GM21528 (cell line): Measurements from ENCODE around the gene INPP4B.
"Not testable (repeated sequence)": the region's sequence is repeated elsewhere in the genome, so short reads cannot be mapped to it uniquely, and the experiment has no call there.

Experiments used
- ATAC-seq: cut with Tn5 transposase; IDR thresholded peaks from one replicate; pipeline ENCODE4 v1.9.1; 2021; ENCODE audit warnings: mild to moderate bottlenecking, moderate library complexity; ENCODE audit not compliant: unreplicated experiment, low FRiP score

INPP4B gene

DNA sequence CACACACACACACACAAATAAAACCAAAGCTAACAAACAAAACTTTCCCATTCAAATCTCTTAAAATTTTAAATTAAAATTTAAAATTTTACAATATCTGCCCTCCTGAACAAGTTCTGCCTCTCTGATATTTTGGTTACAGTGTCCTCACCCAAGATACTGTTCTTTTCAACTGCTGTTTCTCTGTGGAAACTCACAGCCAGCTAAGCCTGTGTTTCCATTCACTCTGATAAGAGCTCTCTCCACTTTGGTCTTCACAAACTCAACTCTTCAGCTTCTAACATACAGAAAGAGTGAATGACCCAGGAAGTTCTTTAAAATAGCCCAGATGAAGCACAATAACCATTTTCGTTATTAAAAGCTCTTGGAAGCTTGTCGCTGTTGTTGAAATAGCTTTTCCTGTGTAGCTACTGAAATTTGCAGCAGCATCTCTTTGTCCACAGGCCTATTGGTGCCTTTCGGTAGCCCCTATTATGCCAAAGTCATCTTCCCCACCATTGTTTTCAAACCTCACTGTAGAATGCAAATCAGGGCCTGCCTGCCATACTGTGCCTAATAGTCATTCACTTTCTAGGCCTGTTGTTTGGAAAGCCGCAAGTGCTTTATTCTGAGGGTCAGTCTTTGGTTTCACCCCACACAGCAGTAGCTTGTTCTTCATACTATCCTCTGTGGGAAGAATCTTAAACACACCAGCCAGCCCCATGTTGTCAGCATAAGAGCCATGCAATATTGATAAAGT, 19.4 kb downstream of the INPP4B start:
- ATAC-seq, result no peak

DNA sequence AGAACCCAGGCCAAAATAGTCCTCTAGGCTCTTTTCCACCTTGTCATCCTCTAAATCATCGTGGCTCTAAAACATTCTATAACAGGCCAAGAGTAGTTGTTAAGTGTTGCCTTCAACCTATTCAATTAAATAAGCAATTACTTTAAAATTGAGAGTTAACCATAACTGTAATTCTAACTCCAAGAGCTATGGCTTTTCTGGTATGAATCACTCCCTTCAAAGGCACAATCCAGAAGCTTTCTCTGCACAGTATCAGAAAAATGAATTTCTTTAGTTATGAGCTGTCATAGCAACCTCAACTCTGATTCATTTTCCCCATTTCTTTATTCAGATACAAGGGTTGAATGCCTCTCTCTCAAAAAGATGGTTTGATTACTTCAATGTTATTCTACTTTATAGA, 21.7 kb downstream of the INPP4B start:
- no peak for ATAC-seq

DNA sequence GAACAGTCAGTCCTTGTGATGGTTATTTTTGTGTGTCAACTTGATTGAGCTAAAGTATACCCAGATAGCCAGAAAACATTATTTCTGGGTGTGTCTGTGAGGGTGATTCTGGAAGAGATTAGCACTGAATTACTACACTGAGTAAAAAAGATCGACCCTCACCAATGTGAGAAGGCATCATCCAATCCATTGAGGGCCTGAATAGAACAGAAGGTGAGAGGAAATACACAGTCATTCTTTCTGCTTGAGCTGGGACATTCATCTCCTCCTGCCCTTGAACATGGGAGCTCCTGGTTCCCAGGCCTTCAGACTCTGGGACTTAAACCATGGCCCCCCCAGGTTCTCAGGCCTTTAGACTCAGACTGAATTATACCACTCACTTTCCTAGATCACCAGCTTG, 22.3 kb downstream of the INPP4B start:
- no peak for ATAC-seq

DNA sequence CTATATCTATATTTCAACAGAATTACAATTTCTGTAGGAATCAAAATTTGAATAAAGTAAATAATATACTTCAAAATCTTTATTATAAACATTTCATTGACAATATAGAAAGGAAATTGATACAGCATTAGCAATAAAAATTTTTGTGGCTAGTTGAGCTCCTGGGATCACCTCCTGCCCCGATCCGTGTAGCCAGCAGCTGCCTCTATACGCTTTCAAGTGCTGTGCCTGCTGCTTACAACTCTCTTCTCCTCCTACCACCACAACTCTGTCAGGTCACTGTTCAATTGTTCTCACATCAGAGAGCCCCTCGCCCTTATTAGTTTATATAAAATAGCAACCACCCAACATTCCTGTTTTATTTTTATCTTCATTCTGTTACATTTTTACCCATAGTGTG, 27.6 kb downstream of the INPP4B start:
- ATAC-seq, result no peak

DNA sequence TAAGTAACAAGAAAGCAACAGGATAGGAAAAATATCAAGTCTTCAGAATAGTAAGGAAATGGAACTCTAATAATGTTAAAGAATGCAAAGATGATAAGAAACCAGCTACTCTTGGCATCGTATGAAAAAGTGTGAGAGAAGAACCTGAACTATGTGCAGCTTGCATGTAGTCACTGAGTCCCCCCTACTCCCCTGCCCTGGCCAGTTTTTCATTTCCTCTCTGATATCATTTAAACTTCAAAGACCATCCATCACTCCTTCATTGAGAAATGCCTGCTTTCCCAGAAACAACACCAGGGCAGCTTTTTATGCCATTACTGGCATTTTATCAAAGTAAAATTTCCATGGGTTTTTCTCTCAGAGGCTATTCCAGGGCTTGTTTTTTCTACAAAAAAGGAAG, 28.1 kb downstream of the INPP4B start:
- ATAC-seq, result no peak

DNA sequence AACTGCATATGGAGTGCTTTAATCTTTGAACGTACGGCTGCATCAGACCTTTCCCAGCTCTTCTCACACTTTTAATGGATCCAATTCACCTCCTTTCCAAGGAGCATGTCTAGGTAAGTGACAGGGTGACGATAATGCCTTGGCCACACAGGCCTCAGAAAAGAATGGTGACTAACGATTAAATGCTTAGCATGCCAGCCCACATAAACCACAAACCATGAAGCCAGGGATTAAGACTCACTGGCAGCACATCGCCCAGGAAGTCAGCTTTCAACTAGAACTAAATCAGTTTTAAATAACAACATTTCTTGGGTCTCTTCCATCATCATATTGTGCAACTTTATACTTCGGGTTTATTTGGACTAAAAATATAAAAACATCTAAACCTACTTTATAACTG, 28.7 kb downstream of the INPP4B start:
- ATAC-seq, result no peak

DNA sequence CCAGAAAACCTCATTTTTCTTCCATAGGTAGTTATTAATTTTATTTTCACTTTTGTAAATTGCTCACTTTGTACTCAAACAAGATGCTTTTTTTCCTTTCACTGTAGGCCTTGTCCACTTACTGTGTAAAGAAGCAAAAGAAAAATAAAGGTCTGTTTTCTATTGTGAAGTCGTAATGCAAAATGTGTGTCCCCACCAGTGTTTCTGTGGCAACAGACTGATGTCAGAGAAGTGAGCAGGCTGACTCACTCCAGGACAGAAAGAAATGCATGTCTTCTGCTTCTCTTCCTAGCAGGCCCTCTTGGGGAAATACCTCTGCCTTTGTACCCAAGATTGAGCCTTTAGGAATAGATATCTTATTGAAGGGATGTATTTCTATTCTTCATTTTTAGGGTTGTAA, 30.3 kb downstream of the INPP4B start:
- ATAC-seq, result no peak

DNA sequence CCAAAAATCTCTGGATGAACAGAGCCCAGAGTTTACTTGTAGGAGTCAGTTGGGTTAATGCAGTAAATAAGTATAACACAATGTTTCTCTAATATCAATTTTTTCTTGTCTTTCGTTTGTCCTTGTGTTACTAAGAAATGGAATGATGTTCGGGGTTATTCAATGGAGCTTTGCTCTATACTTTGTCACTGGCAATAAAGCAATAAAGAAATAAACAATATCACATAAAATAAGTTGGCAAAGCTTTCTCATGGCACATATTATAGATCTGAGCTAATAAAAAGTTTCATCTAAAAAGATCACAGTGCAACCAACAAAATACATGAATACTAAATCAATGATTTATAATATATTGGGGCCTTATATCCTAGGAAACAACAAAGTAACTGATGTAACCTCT, 32.7 kb downstream of the INPP4B start:
- no peak for ATAC-seq

DNA sequence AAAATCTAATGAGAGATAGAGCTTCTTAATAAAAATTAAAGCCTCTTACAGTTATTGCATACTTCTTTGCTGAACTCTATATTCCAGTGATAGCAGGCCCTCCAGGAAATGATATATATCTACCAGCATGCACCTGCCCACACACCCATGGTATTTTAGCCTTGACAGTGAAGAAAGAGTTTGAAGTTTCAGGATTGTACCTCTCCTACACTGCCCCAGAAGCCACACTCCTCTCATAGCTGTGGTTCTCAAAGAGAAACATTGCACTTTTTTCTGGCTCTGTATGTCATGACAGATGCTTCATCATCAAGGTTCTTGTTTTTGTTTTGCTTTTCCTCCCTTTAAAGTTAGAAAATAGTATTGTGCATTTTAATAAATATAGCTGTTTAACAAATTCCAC, 34.0 kb downstream of the INPP4B start:
- ATAC-seq, result no peak

- ATAC-seq, result no peak
Measured at GRCh38 chr4:142811034-142811433, 35.1 kb downstream of the INPP4B start.

GRCh38 chr4:142809559-142809958, 36.5 kb downstream of the INPP4B start:
- ATAC-seq, result no peak

GRCh38 chr4:142803879-142804278, 42.2 kb downstream of the INPP4B start:
- not testable (repeated sequence) for ATAC-seq

GRCh38 chr4:142801966-142802365, 44.1 kb downstream of the INPP4B start:
- no peak for ATAC-seq

DNA sequence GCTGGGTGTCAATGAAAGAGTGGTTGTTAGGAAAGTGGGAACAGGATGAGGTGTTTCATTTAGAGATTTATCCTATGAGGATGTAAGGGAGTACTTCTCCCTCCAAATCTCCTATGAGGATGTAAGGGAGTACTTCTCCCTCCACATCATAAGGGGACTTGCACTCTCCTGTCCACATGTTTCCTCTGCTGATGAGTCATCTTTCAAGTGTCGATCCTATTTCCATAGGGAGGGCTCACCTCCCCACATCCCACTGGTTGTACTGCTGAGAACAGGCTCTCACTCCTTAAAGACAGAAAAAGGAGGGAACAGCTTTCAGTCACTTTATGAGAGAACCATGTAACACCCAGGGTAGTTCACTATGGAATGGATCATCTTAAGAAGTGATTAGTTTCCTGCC, 65.0 kb downstream of the INPP4B start:
- ATAC-seq, result no peak

- no peak for ATAC-seq
Measured at GRCh38 chr4:142778900-142779299, 67.2 kb downstream of the INPP4B start.

- ATAC-seq, result no peak
Measured at GRCh38 chr4:142778430-142778829, 67.7 kb downstream of the INPP4B start.

DNA sequence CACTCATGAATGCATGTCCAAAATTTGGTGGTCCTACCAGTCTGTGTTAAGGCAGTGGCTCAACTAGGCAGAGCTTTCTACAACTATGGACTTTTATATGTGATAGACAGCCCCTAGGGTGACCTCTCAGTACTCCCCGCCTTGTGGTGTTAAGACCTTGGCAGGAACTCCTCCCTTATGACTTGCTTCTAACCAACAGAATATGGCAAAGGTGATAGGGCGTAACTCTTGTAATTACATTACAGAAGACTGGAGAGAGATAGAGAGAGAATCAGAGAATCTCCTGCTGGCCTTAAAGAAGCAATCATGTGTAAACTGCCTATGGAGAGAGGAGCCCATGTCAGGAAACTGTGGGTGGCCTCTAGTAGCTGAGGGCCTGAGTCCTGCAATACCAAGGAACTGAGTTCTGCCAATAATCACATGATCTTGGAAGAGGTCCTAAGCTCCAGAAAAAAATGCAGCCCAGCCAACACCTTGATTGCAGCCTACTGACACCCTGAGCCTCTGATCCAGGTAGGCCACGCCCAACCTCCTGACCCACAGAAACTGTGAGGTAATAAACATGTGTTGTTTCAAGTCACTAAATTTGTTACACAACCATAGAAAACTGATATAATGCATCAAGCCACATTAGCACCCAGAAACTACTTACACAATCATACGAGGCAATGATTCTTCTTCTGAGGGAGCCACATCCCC, 68.9 kb downstream of the INPP4B start:
- ATAC-seq, result no peak

GRCh38 chr4:142776026-142776425, 70.1 kb downstream of the INPP4B start:
- no peak for ATAC-seq

- ATAC-seq, result no peak
Measured at GRCh38 chr4:142773505-142773904, 72.6 kb downstream of the INPP4B start.

DNA sequence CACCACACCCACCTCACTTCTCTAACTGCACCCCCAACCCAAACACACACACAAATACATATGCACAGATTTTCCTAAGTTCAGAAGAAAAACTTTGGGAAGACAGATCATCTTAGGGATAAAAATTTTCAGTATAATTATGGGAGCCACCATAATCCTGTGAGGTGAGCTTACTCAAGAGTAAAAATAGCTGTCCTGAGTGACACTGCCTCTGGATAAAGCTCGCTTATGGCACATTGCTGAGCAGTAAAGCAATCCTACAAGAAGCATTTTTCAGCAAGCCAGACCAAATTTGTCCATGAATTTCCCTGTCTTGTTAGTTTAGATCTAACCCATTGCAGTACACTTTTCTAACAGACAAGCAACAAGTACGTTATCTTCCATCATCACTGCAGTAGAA, 83.8 kb downstream of the INPP4B start:
- ATAC-seq, result no peak

DNA sequence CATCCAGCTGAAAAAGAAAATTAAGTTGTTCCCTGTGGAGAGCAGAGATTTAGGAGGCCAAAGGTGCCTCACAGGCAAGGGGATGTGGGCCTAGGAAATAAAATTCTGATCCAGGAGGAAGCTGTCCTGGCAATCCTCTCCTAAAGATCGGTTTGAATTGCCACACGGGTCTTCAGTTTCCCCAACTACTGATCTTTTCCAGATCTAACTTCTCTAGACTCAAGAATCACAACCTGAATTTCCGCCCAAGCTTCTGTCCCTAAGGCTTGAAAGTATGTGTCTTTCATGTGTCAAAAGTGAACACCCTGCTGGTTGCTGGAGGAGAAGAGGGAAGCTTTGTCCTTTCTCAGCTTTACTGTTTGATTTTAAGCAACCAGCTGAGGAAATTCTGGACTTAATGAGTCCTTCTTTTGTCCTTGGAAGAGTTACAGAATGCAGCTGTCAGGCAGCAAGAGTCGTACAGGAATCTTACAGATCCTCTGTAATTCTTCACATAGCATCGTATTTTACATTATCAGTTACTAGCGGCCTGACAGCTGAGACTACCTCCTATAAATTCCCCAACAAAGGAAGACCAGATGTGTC, 93.8 kb downstream of the INPP4B start:
- ATAC-seq, result no peak
